GM12878 (cell line): ENCODE data around the gene ACYP1.

Source experiments
- CTCF ChIP-seq, 3 experiments: IDR thresholded peaks in 2 of 3; conservative IDR thresholded peaks in 1 of 3; 2 replicates each; pipeline ENCODE4 v1.5.1; 2011; ENCODE audit warnings: low read depth in 3 of 3, low read length in 3 of 3, mild to moderate bottlenecking in 3 of 3, control low read depth in 2 of 3, moderate library complexity in 2 of 3, inconsistent platforms in 1 of 3, mixed read lengths in 1 of 3; ENCODE audit not compliant: control insufficient read depth in 2 of 3, insufficient read depth in 1 of 3; ENCODE audit errors: extremely low read depth in 1 of 3
- EZH2 ChIP-seq: IDR thresholded peaks from 2 replicates; pipeline ENCODE4 v1.6.1; 2012; ENCODE audit warnings: low read depth, mild to moderate bottlenecking, control low read depth, inconsistent platforms, low read length, borderline replicate concordance; ENCODE audit not compliant: control insufficient read depth
- HCFC1 ChIP-seq: fragments of 150-350 bp; IDR thresholded peaks from 2 replicates; pipeline ENCODE4 v1.6.1; 2014; ENCODE audit warnings: low read length
- HDAC6 ChIP-seq: fragments of 200-600 bp; sonication (generic); IDR thresholded peaks from one replicate; pipeline ENCODE4 v1.8.0; 2017; ENCODE audit warnings: antibody characterized with exemption; ENCODE audit not compliant: unreplicated experiment
- MTA3 ChIP-seq: IDR thresholded peaks from 2 replicates; pipeline ENCODE4 v1.6.1; 2012; ENCODE audit warnings: low read length, inconsistent platforms, borderline replicate concordance
- PKNOX1 ChIP-seq: fragments of 450-650 bp; IDR thresholded peaks from 2 replicates; pipeline ENCODE4 v1.6.1; 2016; ENCODE audit warnings: mild to moderate bottlenecking
- POLR2A ChIP-seq: IDR thresholded peaks from 2 replicates; pipeline ENCODE4 v1.6.1; 2011; ENCODE audit warnings: low read depth, mild to moderate bottlenecking, low read length
- REST ChIP-seq: IDR thresholded peaks from 2 replicates; pipeline ENCODE4 v1.6.1; 2012; ENCODE audit warnings: mild to moderate bottlenecking, low read depth, low read length
- RFX5 ChIP-seq: IDR thresholded peaks from 2 replicates; pipeline ENCODE4 v1.6.1; 2011; ENCODE audit warnings: low read depth, low read length, improper control_type of control experiment

- TF ChIP-seq CTCF (IDR thresholded peaks at IDR 0.05 in 2 of 3, conservative IDR thresholded peaks at IDR 0.05 in 1 of 3; ENCODE audit: control insufficient read depth in 2 of 3, extremely low read depth in 1 of 3, insufficient read depth in 1 of 3, low read depth in 3 of 3, low read length in 3 of 3) (no peak), PKNOX1 (no peak), POLR2A (peak; percentile 82), HDAC6 (no peak), MTA3 (no peak), RFX5 (no peak), HCFC1 (no peak), EZH2 (no peak), REST (no peak)
Observed at GRCh38 chr14:75050852-75051555, 12.8 kb downstream of the ACYP1 start, which contains the start of gene MLH3.
